Neural progenitor cell (in vitro differentiated cells): ENCODE data around the gene COL17A1. TPM values are rescaled to one million over a fixed set of nuclear protein-coding genes. Genes with fewer than 3 reads are reported as not detected.

Source experiments
- DNase-seq: peaks from one replicate; pipeline ENCODE4 v3.0.0-alpha.2; 2016; ENCODE audit warnings: low spot score
- H2AFZ ChIP-seq: fragments of 200-600 bp; sonication (generic); replicated peaks from 2 replicates; pipeline ENCODE4 v1.6.1; 2016; ENCODE audit warnings: antibody characterized with exemption
- H3F3A ChIP-seq: fragments of 200-600 bp; sonication (generic); 2 replicates; pipeline ENCODE4 v1.6.1; 2016; ENCODE audit warnings: antibody characterized with exemption, low read depth
- H3K27ac ChIP-seq: fragments of 200-600 bp; sonication (generic); 2 replicates; pipeline ENCODE4 v1.5.1; 2016; ENCODE audit warnings: mild to moderate bottlenecking
- H3K27me3 ChIP-seq: fragments of 200-600 bp; sonication (generic); 2 replicates; pipeline ENCODE4 v1.6.1; 2016; ENCODE audit warnings: mild to moderate bottlenecking, moderate library complexity
- H3K36me3 ChIP-seq: fragments of 200-600 bp; sonication (generic); 2 replicates; pipeline ENCODE4 v1.5.1; 2016
- H3K4me1 ChIP-seq: fragments of 200-600 bp; sonication (generic); 2 replicates; pipeline ENCODE4 v1.6.1; 2016; ENCODE audit warnings: mixed run types
- H3K4me2 ChIP-seq: fragments of 200-600 bp; sonication (generic); 2 replicates; pipeline ENCODE4 v1.6.1; 2016
- H3K4me3 ChIP-seq: fragments of 200-600 bp; sonication (generic); 2 replicates; pipeline ENCODE4 v1.5.1; 2016
- H3K79me2 ChIP-seq: fragments of 200-600 bp; sonication (generic); 2 replicates; pipeline ENCODE4 v1.6.1; 2016; ENCODE audit warnings: low read depth
- H3K9ac ChIP-seq: fragments of 200-600 bp; sonication (generic); 2 replicates; pipeline ENCODE4 v1.6.1; 2016
- H3K9me3 ChIP-seq: fragments of 200-600 bp; sonication (generic); 2 replicates; pipeline ENCODE4 v1.5.1; 2016; ENCODE audit warnings: low read depth
- H4K20me1 ChIP-seq: fragments of 200-600 bp; sonication (generic); 2 replicates; pipeline ENCODE4 v1.6.1; 2016; ENCODE audit warnings: low read depth
- H3K27ac Mint-ChIP-seq: 3 replicates; pipeline ENCODE4 v1.8.0; 2021; ENCODE audit warnings: mixed read lengths
- H3K27me3 Mint-ChIP-seq: 2 replicates; pipeline ENCODE4 v1.8.0; 2022; ENCODE audit warnings: low read depth, mild to moderate bottlenecking, inconsistent platforms, moderate library complexity, mixed read lengths; ENCODE audit not compliant: insufficient read depth
- H3K36me3 Mint-ChIP-seq: 3 replicates; pipeline ENCODE4 v1.8.0; 2021; ENCODE audit warnings: mixed read lengths
- H3K4me1 Mint-ChIP-seq: 3 replicates; pipeline ENCODE4 v1.8.0; 2021; ENCODE audit warnings: mixed read lengths
- H3K4me3 Mint-ChIP-seq: 3 replicates; pipeline ENCODE4 v1.8.0; 2021; ENCODE audit warnings: mild to moderate bottlenecking, moderate library complexity, mixed read lengths
- H3K9me3 Mint-ChIP-seq: 3 replicates; pipeline ENCODE4 v1.8.0; 2020; ENCODE audit warnings: mixed read lengths
- CTCF ChIP-seq: fragments of 200-600 bp; sonication (generic); IDR thresholded peaks from 2 replicates; pipeline ENCODE4 v1.5.1; 2017; ENCODE audit warnings: antibody characterized with exemption, mild to moderate bottlenecking
- EZH2 ChIP-seq: fragments of 200-600 bp; sonication (generic); IDR thresholded peaks from 2 replicates; pipeline ENCODE4 v1.6.1; 2017; ENCODE audit warnings: antibody characterized with exemption, mild to moderate bottlenecking, moderate library complexity
- EZH2phosphoT487 ChIP-seq: fragments of 200-600 bp; sonication (generic); IDR thresholded peaks from 2 replicates; pipeline ENCODE4 v1.6.1; 2017; ENCODE audit warnings: antibody characterized with exemption
- total RNA-seq: library from RNA; depleted of rRNA; stranded (reverse); fragments of >200 nt; gene quantifications from 2 replicates; pipeline ENCODE4 v1.2.3, GENCODE V29; 2015; ENCODE audit warnings: low replicate concordance

The COL17A1 gene
- total RNA-seq, 1 donor from 2014 or later = 2.3 TPM

- no peaks in the 10 kb centered on the region for H3K79me2 ChIP-seq
- DNase-seq = no peak
- no peak for TF ChIP-seq EZH2phosphoT487
- TF ChIP-seq CTCF = no peak
- no peak for TF ChIP-seq EZH2
- Mint-ChIP-seq H3K4me1 (peaks cover 3% of the 10 kb centered on the region), H3K27me3 (peaks cover 5% of the 10 kb centered on the region), H3K4me3 (no peak overlapping the region), H3K27ac (peak overlapping the region; percentile 50), H3K9me3 (no peaks in the 10 kb centered on the region), H3K36me3 (no peaks in the 10 kb centered on the region)
- H3K4me3 ChIP-seq = no peak overlapping the region
- H3K4me1 ChIP-seq = peaks cover 6% of the 10 kb centered on the region
- H3K4me2 ChIP-seq = no peak overlapping the region
- H3K27ac ChIP-seq = no peak overlapping the region
- H3F3A ChIP-seq = no peaks in the 10 kb centered on the region
- H2AFZ ChIP-seq = no peak overlapping the region
- no peaks in the 10 kb centered on the region for H3K9me3 ChIP-seq
- H3K36me3 ChIP-seq = no peaks in the 10 kb centered on the region
- no peaks in the 10 kb centered on the region for H4K20me1 ChIP-seq
- H3K9ac ChIP-seq = no peak overlapping the region
- no peaks in the 10 kb centered on the region for H3K27me3 ChIP-seq
These were observed 44.6 kb downstream of the COL17A1 start for GRCh38 chr10:104040862-104041789.

GRCh38 chr10:104040382-104040781 lies 45.3 kb downstream of the COL17A1 start:
- Mint-ChIP-seq H3K4me1 (no peaks in the 10 kb centered on the region), H3K4me3 (no peak overlapping the region), H3K27ac (peak overlapping the region; percentile 50), H3K36me3 (no peaks in the 10 kb centered on the region), H3K27me3 (peaks cover 5% of the 10 kb centered on the region), H3K9me3 (no peaks in the 10 kb centered on the region)
- TF ChIP-seq CTCF (no peak), EZH2 (no peak), EZH2phosphoT487 (no peak)
- DNase-seq = no peak
- no peaks in the 10 kb centered on the region for H4K20me1 ChIP-seq
- no peaks in the 10 kb centered on the region for H3F3A ChIP-seq
- H3K4me2 ChIP-seq = no peak overlapping the region
- H2AFZ ChIP-seq = no peak overlapping the region
- no peaks in the 10 kb centered on the region for H3K27me3 ChIP-seq
- no peaks in the 10 kb centered on the region for H3K9me3 ChIP-seq
- H3K36me3 ChIP-seq = no peaks in the 10 kb centered on the region
- no peaks in the 10 kb centered on the region for H3K79me2 ChIP-seq
- H3K27ac ChIP-seq = no peak overlapping the region
- no peaks in the 10 kb centered on the region for H3K4me1 ChIP-seq
- no peak overlapping the region for H3K9ac ChIP-seq
- no peak overlapping the region for H3K4me3 ChIP-seq

GRCh38 chr10:104038958-104039752 lies 46.5 kb downstream of the COL17A1 start:
- no peak overlapping the region for H3K4me2 ChIP-seq
- H3F3A ChIP-seq = no peaks in the 10 kb centered on the region
- Mint-ChIP-seq H3K27ac (no peak overlapping the region), H3K4me1 (no peaks in the 10 kb centered on the region), H3K9me3 (no peaks in the 10 kb centered on the region), H3K4me3 (no peak overlapping the region), H3K36me3 (no peaks in the 10 kb centered on the region), H3K27me3 (peaks cover 5% of the 10 kb centered on the region)
- H2AFZ ChIP-seq = no peak overlapping the region
- H3K9ac ChIP-seq = no peak overlapping the region
- no peaks in the 10 kb centered on the region for H4K20me1 ChIP-seq
- H3K79me2 ChIP-seq = no peaks in the 10 kb centered on the region
- no peak overlapping the region for H3K4me3 ChIP-seq
- no peaks in the 10 kb centered on the region for H3K27me3 ChIP-seq
- no peak for DNase-seq
- peaks cover 3% of the 10 kb centered on the region for H3K4me1 ChIP-seq
- H3K36me3 ChIP-seq = no peaks in the 10 kb centered on the region
- no peaks in the 10 kb centered on the region for H3K9me3 ChIP-seq
- no peak for TF ChIP-seq EZH2phosphoT487
- no peak for TF ChIP-seq CTCF
- H3K27ac ChIP-seq = no peak overlapping the region
